ENCODE measurements around the gene CBL.

CBL gene

GRCh38 chr11:119335091-119335654, 129.0 kb downstream of the CBL start:
- DNase-seq: no peak

- no peak for DNase-seq
Observed at GRCh38 chr11:119335655-119336543, 129.8 kb downstream of the CBL start.

GRCh38 chr11:119336744-119337469, 130.8 kb downstream of the CBL start:
- no peak for DNase-seq

- DNase-seq: no peak
Observed at GRCh38 chr11:119337581-119338317, 131.6 kb downstream of the CBL start.

- DNase-seq: peak; percentile 68
Observed at GRCh38 chr11:119338318-119338890, 132.3 kb downstream of the CBL start.

GRCh38 chr11:119338965-119339588, 132.9 kb downstream of the CBL start:
- DNase-seq: no peak

GRCh38 chr11:119339589-119340334, 133.6 kb downstream of the CBL start:
- DNase-seq: no peak

- no peak for DNase-seq
Observed at GRCh38 chr11:119340335-119341221, 134.4 kb downstream of the CBL start, which contains the start of gene C1QTNF5. Gene C1QTNF5, minus strand, starts transcription at chr11:119340883. Its CDS starts 486 bp downstream, at chr11:119340397.

- DNase-seq: no peak
Observed at GRCh38 chr11:119341222-119342022, 135.3 kb downstream of the CBL start.

GRCh38 chr11:119342023-119342300, 135.8 kb downstream of the CBL start:
- no peak for DNase-seq

GRCh38 chr11:119342362-119343130, 136.4 kb downstream of the CBL start:
- DNase-seq: no peak

GRCh38 chr11:119343726-119344125, 137.6 kb downstream of the CBL start:
- no peak for DNase-seq

- no peak for DNase-seq
Observed at GRCh38 chr11:119344291-119345010, 138.3 kb downstream of the CBL start.

- DNase-seq: no peak
Observed at GRCh38 chr11:119345685-119346084, 139.5 kb downstream of the CBL start.

GRCh38 chr11:119346605-119347004, 140.5 kb downstream of the CBL start, which contains the start of gene MFRP:
Gene MFRP, minus strand, starts transcription at chr11:119346705. Its CDS starts 192 bp downstream, at chr11:119346513.
- no peak for DNase-seq

GRCh38 chr11:119347242-119347641, 141.1 kb downstream of the CBL start:
- DNase-seq: no peak

- DNase-seq: no peak
Observed at GRCh38 chr11:119347940-119348605, 141.9 kb downstream of the CBL start.

All from RPMI8226 (cell line).